ENCODE data around the gene SEC14L2.

DNA sequence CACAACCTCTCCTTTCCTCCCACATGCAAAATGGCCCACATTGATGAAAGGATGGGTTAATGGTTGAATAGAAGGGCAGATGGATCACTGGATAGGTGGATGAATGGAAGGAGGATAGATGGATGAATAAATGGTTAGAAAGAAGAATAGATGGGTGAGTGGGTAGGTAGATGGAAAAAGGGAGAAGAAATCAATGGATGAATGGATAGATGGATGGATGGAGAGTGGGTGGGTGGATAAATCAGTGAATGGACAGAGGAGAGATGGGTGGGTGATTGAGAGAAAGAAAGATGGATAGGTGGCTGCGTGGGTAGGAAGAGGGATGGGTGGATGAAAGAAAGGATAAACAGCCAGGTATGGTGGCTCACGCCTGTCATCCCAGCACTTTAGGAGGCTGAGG is 73.8 kb downstream of the SEC14L2 start:
- TF ChIP-seq, protein P1, sequence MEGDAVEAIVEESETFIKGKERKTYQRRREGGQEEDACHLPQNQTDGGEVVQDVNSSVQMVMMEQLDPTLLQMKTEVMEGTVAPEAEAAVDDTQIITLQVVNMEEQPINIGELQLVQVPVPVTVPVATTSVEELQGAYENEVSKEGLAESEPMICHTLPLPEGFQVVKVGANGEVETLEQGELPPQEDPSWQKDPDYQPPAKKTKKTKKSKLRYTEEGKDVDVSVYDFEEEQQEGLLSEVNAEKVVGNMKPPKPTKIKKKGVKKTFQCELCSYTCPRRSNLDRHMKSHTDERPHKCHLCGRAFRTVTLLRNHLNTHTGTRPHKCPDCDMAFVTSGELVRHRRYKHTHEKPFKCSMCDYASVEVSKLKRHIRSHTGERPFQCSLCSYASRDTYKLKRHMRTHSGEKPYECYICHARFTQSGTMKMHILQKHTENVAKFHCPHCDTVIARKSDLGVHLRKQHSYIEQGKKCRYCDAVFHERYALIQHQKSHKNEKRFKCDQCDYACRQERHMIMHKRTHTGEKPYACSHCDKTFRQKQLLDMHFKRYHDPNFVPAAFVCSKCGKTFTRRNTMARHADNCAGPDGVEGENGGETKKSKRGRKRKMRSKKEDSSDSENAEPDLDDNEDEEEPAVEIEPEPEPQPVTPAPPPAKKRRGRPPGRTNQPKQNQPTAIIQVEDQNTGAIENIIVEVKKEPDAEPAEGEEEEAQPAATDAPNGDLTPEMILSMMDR (IDR thresholded peaks at IDR 0.05), result no peak
- no peak for TF ChIP-seq POLR2A (IDR thresholded peaks at IDR 0.05)

Data from adrenal gland (tissue), 5 donors.